ENCODE measurements around the gene NCOR1.
A peak's percentile ranks its signal among the peaks of the same experiment; 100 is the strongest.

NCOR1 gene

GRCh38 chr17:16026895-16027294 is 188.4 kb downstream of the NCOR1 start:
- no peak for DNase-seq (ENCODE audit: low read depth)

DNA sequence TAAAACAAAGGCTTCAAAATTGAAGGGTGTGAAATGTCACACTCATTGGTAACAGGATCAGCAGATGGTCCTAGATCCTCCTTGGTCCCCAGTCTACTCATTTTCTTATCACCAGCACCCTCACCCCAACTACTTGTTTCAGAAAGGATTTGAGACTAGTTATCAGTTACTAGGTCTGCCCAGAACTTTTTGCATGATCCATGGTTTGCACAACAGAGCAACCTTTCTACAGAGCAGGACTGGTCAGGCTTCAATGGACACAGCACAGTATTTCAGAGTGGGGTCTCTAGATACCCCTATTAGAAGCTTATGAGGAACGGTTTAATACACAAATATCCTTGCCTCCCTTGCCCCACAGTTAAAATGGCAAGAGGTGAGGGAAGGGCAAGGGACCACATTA is 190.1 kb downstream of the NCOR1 start:
- no peak for DNase-seq (ENCODE audit: low read depth)

- no peak for DNase-seq (ENCODE audit: low read depth)
Measured at GRCh38 chr17:16023881-16024280, 191.5 kb downstream of the NCOR1 start.

GRCh38 chr17:16019347-16019746 is 196.0 kb downstream of the NCOR1 start:
- DNase-seq (ENCODE audit: low read depth) = no peak

GRCh38 chr17:16013943-16014407 is 201.4 kb downstream of the NCOR1 start:
- DNase-seq (ENCODE audit: low read depth) = peak; percentile 38

DNA sequence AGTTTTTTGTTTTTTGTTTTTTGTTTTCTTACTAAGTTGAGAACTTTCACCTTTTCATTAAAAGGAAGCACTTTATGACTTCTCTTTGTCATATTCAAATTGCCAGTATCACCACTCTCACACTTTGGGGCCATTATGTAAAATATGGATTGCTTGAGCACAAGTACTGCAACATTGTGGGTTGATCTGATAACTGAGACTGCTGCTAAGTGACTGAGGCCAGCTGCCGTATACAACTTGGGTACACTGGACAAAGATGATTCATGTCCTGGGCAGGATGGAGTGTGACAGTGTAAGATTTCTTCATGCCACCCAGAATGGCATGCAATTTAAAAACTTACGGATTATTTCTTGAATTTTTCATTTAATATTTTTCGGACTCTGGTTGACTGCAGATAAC is 207.9 kb downstream of the NCOR1 start:
- no peak for DNase-seq (ENCODE audit: low read depth)

DNA sequence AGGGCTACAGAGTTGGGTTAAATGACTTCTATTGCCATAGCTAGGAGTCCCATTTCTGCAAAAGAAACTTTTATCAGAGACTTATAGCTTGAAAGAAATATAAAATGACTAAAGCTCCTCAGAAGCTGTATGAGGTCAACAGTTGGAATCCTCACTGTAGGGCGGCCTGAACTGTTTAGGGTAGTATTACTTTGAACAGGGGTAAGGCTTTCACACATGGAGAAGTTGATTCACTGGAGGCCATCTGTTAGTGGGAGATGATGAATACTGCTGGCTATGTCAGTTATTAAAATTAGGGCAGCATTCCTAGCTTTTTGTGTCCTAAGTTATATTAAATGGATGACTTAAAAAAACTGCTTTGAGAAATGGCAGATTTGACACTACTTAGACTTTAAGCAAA is 209.7 kb downstream of the NCOR1 start:
- no peak for DNase-seq (ENCODE audit: low read depth)

GRCh38 chr17:16003841-16004240 is 211.5 kb downstream of the NCOR1 start:
- no peak for DNase-seq (ENCODE audit: low read depth)

- DNase-seq (ENCODE audit: low read depth) = no peak
Measured at GRCh38 chr17:16002708-16003260, 212.6 kb downstream of the NCOR1 start.

GRCh38 chr17:16001226-16001897 is 214.0 kb downstream of the NCOR1 start:
- no peak for DNase-seq (ENCODE audit: low read depth)

- DNase-seq (ENCODE audit: low read depth) = no peak
Measured at GRCh38 chr17:15999974-16000827, 215.1 kb downstream of the NCOR1 start.

GRCh38 chr17:15999141-15999973 is 216.0 kb downstream of the NCOR1 start, which contains the start of the genes TTC19 and ZSWIM7:
TSS of gene TTC19 (plus strand) at chr17:15999824. CDS start at chr17:15999849, 25 bp downstream.
TSS of gene ZSWIM7 (minus strand) at chr17:15999704. CDS start at chr17:15999594, 110 bp downstream.
- DNase-seq (ENCODE audit: low read depth) = peak; percentile 58

- DNase-seq (ENCODE audit: low read depth) = no peak
Measured at GRCh38 chr17:15998031-15998562, 217.2 kb downstream of the NCOR1 start.

DNA sequence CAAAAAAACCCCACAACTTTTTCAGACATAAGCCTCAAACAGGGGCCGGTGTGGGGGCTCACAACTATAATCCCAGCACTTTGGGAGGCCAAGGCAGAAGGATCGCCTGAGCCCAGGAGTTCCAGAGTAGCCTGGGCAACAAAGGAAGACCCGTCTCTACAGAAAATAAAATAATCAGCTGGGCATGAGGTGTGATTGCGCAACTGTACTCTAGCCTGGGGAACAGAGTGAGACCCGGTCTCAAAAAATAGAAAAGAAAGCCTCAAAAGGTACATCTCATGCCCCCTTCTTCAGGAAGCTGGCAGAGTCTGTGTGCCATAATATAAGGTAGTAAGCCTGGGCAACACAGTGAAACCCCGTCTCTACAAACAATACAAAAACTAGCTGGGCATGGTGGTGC is 219.0 kb downstream of the NCOR1 start:
- no peak for DNase-seq (ENCODE audit: low read depth)

DNA sequence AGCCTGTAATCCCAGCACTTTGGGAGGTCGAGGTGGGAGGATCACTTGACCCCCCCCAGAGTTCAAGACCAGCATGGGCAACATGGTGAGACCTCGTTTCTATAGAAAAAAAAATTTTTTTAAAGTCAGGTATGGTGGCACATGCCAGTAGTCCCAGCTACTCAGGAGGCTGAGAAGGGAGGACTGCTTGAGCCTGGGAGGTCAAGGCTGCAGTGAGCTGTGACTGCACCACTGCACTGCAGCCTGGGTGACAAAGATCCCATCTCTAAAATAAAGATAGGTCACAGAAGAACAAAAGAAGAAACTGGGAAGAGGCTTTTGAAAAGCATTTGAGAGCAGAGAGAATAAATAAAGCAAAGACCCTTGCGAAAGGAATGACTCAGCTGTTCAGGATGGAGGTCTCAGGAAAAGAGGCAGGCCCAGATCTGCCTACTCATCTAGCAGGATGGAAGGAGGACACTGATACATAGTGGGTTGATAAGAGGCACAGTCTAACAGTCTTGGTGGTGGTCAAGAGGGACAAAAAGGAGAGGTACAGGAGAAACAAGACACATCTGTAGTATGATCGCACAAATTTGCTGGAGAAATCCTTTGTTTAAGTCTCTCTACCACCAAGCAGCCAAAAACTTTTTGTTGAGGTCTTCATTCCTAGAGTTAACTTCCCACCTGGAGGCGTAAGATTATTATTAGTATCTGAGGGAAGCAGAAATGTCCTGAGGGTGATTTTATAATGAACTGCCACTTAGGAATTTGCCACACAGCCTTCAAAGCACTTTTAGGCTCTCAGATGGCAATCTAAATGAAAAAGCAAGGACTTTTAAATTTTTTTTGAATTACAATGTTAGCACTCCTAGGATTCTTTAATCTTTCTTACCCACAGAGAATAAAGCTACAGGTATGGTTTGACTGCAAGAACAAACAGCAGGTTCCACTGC is 233.4 kb downstream of the NCOR1 start:
- no peak for DNase-seq (ENCODE audit: low read depth)

DNA sequence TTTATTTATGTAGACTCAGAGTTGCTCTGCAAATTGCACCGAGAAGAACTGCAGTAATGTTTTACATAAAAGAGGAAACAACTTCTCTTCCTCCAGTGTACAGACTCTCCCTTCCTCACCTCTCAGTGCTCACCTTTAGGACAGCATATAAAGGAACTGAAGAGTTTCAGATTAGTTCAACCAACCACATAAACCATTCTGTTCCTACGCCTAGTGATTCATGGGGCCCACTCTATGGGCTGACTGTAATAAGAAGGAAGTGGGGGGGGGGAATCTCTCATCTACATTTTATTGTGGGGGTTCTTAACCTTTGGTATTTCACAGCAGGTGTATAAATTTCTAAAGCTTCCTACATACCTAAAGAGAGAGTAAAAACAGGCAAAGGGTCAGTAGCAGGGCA is 234.1 kb downstream of the NCOR1 start:
- no peak for DNase-seq (ENCODE audit: low read depth)
